Common myeloid progenitor, CD34-positive (primary cell): ENCODE results near the gene NADSYN1.

Experiments used
- CTCF ChIA-PET: fragments of 350-600 bp; sonication (Branson Sonifier 250); formaldehyde crosslinking; loops from one replicate; lab custom pipeline; 2021; ENCODE audit warnings: antibody characterized with exemption; lab: Charles Lee
- POLR2A ChIA-PET: fragments of 350-600 bp; sonication (Branson Sonifier 250); formaldehyde crosslinking; loops from one replicate; lab custom pipeline; 2021; ENCODE audit warnings: antibody characterized with exemption; lab: Charles Lee
- DNase-seq, 3 donors: peaks; one replicate each; pipeline versions ENCODE4 v3.0.0 to v3.0.0-alpha.2; 2013
- H3K27ac ChIP-seq, 2 experiments: 1 replicate in 1 of 2; 2 replicates in 1 of 2; pipeline ENCODE4 v1.7.0; 2013; ENCODE audit warnings: inconsistent platforms in 2 of 2, low read length in 2 of 2, mild to moderate bottlenecking in 2 of 2, low read depth in 1 of 2, moderate library complexity in 1 of 2; ENCODE audit not compliant: severe bottlenecking in 2 of 2, insufficient read depth in 1 of 2, poor library complexity in 1 of 2
- H3K27me3 ChIP-seq, 5 experiments: replicated peaks in 2 of 5; 1 replicate in 3 of 5; 2 replicates in 2 of 5; pipeline versions ENCODE4 v1.6.1 to v1.7.0; 2013; ENCODE audit warnings: low read length in 4 of 5, mild to moderate bottlenecking in 2 of 5, moderate library complexity in 2 of 5, inconsistent platforms in 1 of 5; ENCODE audit not compliant: insufficient read depth in 5 of 5, control insufficient read depth in 4 of 5
- H3K36me3 ChIP-seq, 4 experiments: 1 replicate in 2 of 4; 2 replicates in 2 of 4; pipeline versions ENCODE4 v1.6.1 to v1.7.0; 2013; ENCODE audit warnings: low read length in 3 of 4, control low read depth in 1 of 4, mild to moderate bottlenecking in 1 of 4; ENCODE audit not compliant: control insufficient read depth in 4 of 4, insufficient read depth in 4 of 4
- H3K4me1 ChIP-seq, 4 experiments: 1 replicate in 3 of 4; 2 replicates in 1 of 4; pipeline versions ENCODE4 v1.6.1 to v1.7.1; 2013; ENCODE audit warnings: low read length in 3 of 4, mild to moderate bottlenecking in 3 of 4, control low read depth in 1 of 4, inconsistent platforms in 1 of 4, moderate library complexity in 1 of 4; ENCODE audit not compliant: control insufficient read depth in 4 of 4, insufficient read depth in 4 of 4; ENCODE audit errors: control extremely low read depth in 1 of 4
- H3K4me3 ChIP-seq, 7 experiments: 1 replicate in 4 of 7; 2 replicates in 3 of 7; pipeline versions ENCODE4 v1.5.1 to v1.7.0; 2013; ENCODE audit warnings: mild to moderate bottlenecking in 7 of 7, low read length in 6 of 7, moderate library complexity in 6 of 7, inconsistent platforms in 2 of 7, low read depth in 2 of 7, control low read depth in 1 of 7; ENCODE audit not compliant: insufficient read depth in 4 of 7, control insufficient read depth in 1 of 7; ENCODE audit errors: extremely low read depth in 1 of 7
- H3K9me3 ChIP-seq, 5 experiments: 1 replicate in 4 of 5; 2 replicates in 1 of 5; pipeline versions ENCODE4 v1.6.1 to v1.7.1; 2013; ENCODE audit warnings: low read length in 4 of 5, mild to moderate bottlenecking in 2 of 5, inconsistent platforms in 1 of 5, low read depth in 1 of 5, moderate library complexity in 1 of 5; ENCODE audit not compliant: control insufficient read depth in 4 of 5, insufficient read depth in 2 of 5; ENCODE audit errors: control extremely low read depth in 1 of 5
- WGBS: methylation state at CpG from one replicate; pipeline ENCODE4 v1.1.5; 2013; ENCODE audit not compliant: insufficient coverage; 5-methylcytosine and 5-hydroxymethylcytosine counted together

Gene NADSYN1

DNA sequence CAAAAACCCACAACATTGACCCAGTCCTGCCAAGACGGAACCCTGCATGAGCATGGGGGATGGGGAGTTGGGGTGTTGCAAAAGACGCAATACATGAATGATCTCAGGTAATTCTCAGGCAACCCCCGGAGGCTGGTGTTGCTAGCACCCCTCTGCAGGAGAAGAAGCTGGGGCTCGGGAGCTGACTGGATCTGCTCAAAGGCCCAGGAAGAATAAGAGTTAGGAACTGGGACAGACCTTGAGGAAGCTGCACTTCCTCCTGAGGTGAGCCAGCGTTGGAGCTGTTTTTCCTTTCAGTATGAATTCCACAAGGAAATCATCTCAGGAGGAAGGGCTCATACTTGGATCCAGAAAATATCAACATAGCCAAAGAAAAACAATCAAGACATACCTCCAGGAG, 95.1 kb downstream of the NADSYN1 start, which contains the start of gene KRTAP5-9:
KRTAP5-9 (plus strand) TSS at position 301 of the 400 bp plus-strand sequence. CDS start 238 bp downstream, outside the sequence.
- POLR2A ChIA-PET, result no interaction called here
- Histone ChIP-seq H3K4me1 (peaks cover 2 to 43% (median 17%) of the 10 kb centered on the region in 4 experiments), H3K9me3 (no peaks in the 10 kb centered on the region), H3K36me3 (no peaks in the 10 kb centered on the region), H3K27me3 (no peaks in the 10 kb centered on the region), H3K27ac (no peak within 1 kb of the TSS), H3K4me3 (no peak within 1 kb of the TSS)
- no peak for DNase-seq
- CTCF ChIA-PET, result interaction anchor here (1.0 kb wide), 1 partner anchor 100 kb away, joined by 3 read pairs; no protein-coding TSS in a partner anchor
- WGBS, result 75% methylated on average over 1 of the region's 5 CpGs

DNA sequence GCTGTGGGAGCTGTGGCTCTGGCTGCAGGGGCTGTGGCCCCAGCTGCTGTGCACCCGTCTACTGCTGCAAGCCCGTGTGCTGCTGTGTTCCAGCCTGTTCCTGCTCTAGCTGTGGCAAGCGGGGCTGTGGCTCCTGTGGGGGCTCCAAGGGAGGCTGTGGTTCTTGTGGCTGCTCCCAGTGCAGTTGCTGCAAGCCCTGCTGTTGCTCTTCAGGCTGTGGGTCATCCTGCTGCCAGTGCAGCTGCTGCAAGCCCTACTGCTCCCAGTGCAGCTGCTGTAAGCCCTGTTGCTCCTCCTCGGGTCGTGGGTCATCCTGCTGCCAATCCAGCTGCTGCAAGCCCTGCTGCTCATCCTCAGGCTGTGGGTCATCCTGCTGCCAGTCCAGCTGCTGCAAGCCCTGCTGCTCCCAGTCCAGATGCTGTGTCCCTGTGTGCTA, 95.7 kb downstream of the NADSYN1 start:
- no peak for DNase-seq
- ChIA-PET POLR2A (no interaction called here), CTCF (interaction anchor here (1.0 to 2.0 kb wide), 2 partner anchors 31 to 99 kb away, joined by 3 to 4 read pairs; no protein-coding TSS in a partner anchor)
- WGBS, result 64% methylated on average over 5 of the region's 5 CpGs
- Histone ChIP-seq H3K27ac (no peak overlapping the region), H3K27me3 (no peaks in the 10 kb centered on the region), H3K9me3 (no peaks in the 10 kb centered on the region), H3K36me3 (no peaks in the 10 kb centered on the region), H3K4me1 (peaks cover 2 to 37% (median 10%) of the 10 kb centered on the region in 4 experiments), H3K4me3 (no peak overlapping the region)
